GM18951 (cell line): Measurements from ENCODE around the gene MAST2.

ENCODE experiments used
- POLR2A ChIP-seq: IDR thresholded peaks from 4 replicates; pipeline ENCODE4 v1.6.1; 2011; ENCODE audit warnings: mild to moderate bottlenecking; ENCODE audit not compliant: insufficient read length, insufficient read depth; ENCODE audit errors: extremely low read depth
- in situ Hi-C: fragments of 300-500 bp; cut with MboI; formaldehyde crosslinking; loops from one replicate; pipeline ENCODE4 v1.12.0; 2022; ENCODE audit warnings: low sequenced_read_pairs, mixed read lengths, inconsistent platforms; ENCODE audit not compliant: unreplicated experiment

The MAST2 gene

GRCh38 chr1:45879885-45880598 lies 76.6 kb downstream of the MAST2 start:
- no peak for TF ChIP-seq POLR2A
- in situ Hi-C loops: no loop called here

GRCh38 chr1:45880930-45881329 lies 77.5 kb downstream of the MAST2 start:
- in situ Hi-C loops: no loop called here

GRCh38 chr1:45883658-45884057 lies 80.2 kb downstream of the MAST2 start:
- no peak for TF ChIP-seq POLR2A
- in situ Hi-C loops: no loop called here

More at GRCh38 chr1:45880930-45881329, 77.5 kb downstream of the MAST2 start:
- TF ChIP-seq POLR2A: no peak

- in situ Hi-C loops: no loop called here
- TF ChIP-seq POLR2A: no peak
These were observed 81.3 kb downstream of the MAST2 start for GRCh38 chr1:45884700-45885099.

GRCh38 chr1:45886229-45886628 lies 82.8 kb downstream of the MAST2 start:
- in situ Hi-C loops: no loop called here
- TF ChIP-seq POLR2A: no peak

- in situ Hi-C loops: no loop called here
- no peak for TF ChIP-seq POLR2A
These were observed 83.9 kb downstream of the MAST2 start for GRCh38 chr1:45887156-45887842.

GRCh38 chr1:45890078-45890477 lies 86.7 kb downstream of the MAST2 start:
- in situ Hi-C loops: no loop called here
- no peak for TF ChIP-seq POLR2A

GRCh38 chr1:45891087-45891486 lies 87.7 kb downstream of the MAST2 start:
- TF ChIP-seq POLR2A: no peak
- in situ Hi-C loops: no loop called here

- TF ChIP-seq POLR2A: no peak
- in situ Hi-C loops: no loop called here
These were observed 88.8 kb downstream of the MAST2 start for GRCh38 chr1:45892068-45892785.

- no peak for TF ChIP-seq POLR2A
- in situ Hi-C loops: no loop called here
These were observed 90.9 kb downstream of the MAST2 start for GRCh38 chr1:45894331-45894730.

- in situ Hi-C loops: no loop called here
- TF ChIP-seq POLR2A: no peak
These were observed 91.5 kb downstream of the MAST2 start for GRCh38 chr1:45894921-45895320.

- TF ChIP-seq POLR2A: no peak
- in situ Hi-C loops: no loop called here
These were observed 92.0 kb downstream of the MAST2 start for GRCh38 chr1:45895406-45895805.

- TF ChIP-seq POLR2A: no peak
- in situ Hi-C loops: no loop called here
These were observed 103.5 kb downstream of the MAST2 start for GRCh38 chr1:45906883-45907282.

GRCh38 chr1:45908611-45909140 lies 105.3 kb downstream of the MAST2 start:
- TF ChIP-seq POLR2A: no peak
- in situ Hi-C loops: no loop called here

- in situ Hi-C loops: no loop called here
- TF ChIP-seq POLR2A: no peak
These were observed 108.2 kb downstream of the MAST2 start for GRCh38 chr1:45911634-45912033.
